IMR-90 (cell line): ENCODE results near the gene MINDY3. TPM values are rescaled to one million over a fixed set of nuclear protein-coding genes. Genes with fewer than 3 reads are reported as not detected.

Source experiments
- ATAC-seq: fragments of 200-7000 bp; cut with Tn5 transposase; 2 replicates; pipeline ENCODE4 v1.9.1; 2020; ENCODE audit warnings: low read depth, mild to moderate bottlenecking, moderate library complexity
- BruUV-seq: library from RNA; stranded (reverse); fragments of 400-500 nt; replicated peaks from 2 replicates; lab custom pipeline; 2021; lab: Mats Ljungman, UMichigan
- CTCF ChIA-PET: fragments of 300-600 bp; formaldehyde crosslinking; extraction: SDS; loops from one replicate; lab custom pipeline; 2021; ENCODE audit warnings: antibody characterized with exemption; lab: Yijun Ruan, JAX
- POLR2A ChIA-PET: fragments of 300-600 bp; sonication (Branson Sonifier 250); formaldehyde crosslinking; loops from one replicate; lab custom pipeline; 2022; ENCODE audit warnings: antibody characterized with exemption; ENCODE audit not compliant: unreplicated experiment; lab: Charles Lee
- DNase-seq: peaks from one replicate; pipeline ENCODE4 v3.0.0; 2013
- H2AFZ ChIP-seq: replicated peaks from 2 replicates; pipeline ENCODE3; 2013; ENCODE audit warnings: low read length, mild to moderate bottlenecking; ENCODE audit not compliant: poor library complexity
- H2AK5ac ChIP-seq: 2 replicates; pipeline ENCODE4 v1.6.1; 2013; ENCODE audit warnings: low read depth, low read length, inconsistent platforms
- H2AK9ac ChIP-seq: replicated peaks from 2 replicates; pipeline ENCODE3; 2013; ENCODE audit warnings: mild to moderate bottlenecking, low read depth, low read length, moderate library complexity; ENCODE audit not compliant: poor library complexity
- H2BK120ac ChIP-seq: 2 replicates; pipeline ENCODE4 v1.6.1; 2013; ENCODE audit warnings: low read depth, low read length, inconsistent platforms
- H2BK15ac ChIP-seq: 3 replicates; pipeline ENCODE4 v1.6.1; 2013; ENCODE audit warnings: low read depth, low read length, inconsistent platforms
- H2BK20ac ChIP-seq: 2 replicates; pipeline ENCODE4 v1.6.1; 2013; ENCODE audit warnings: low read depth, mild to moderate bottlenecking, inconsistent platforms, low read length, moderate library complexity
- H2BK5ac ChIP-seq: 2 replicates; pipeline ENCODE4 v1.6.1; 2013; ENCODE audit warnings: mild to moderate bottlenecking, low read depth, low read length, inconsistent platforms; ENCODE audit not compliant: poor library complexity, severe bottlenecking
- H3K14ac ChIP-seq: replicated peaks from 2 replicates; pipeline ENCODE4 v1.6.1; 2013; ENCODE audit warnings: low read depth, low read length, inconsistent platforms
- H3K18ac ChIP-seq: 2 replicates; pipeline ENCODE4 v1.6.1; 2013; ENCODE audit warnings: low read depth, low read length, control low read depth
- H3K23ac ChIP-seq: 2 replicates; pipeline ENCODE4 v1.6.1; 2013; ENCODE audit warnings: low read depth, low read length, inconsistent platforms
- H3K27ac ChIP-seq: 2 replicates; pipeline ENCODE4 v1.5.1; 2013; ENCODE audit warnings: mild to moderate bottlenecking, control low read depth, low read length; ENCODE audit not compliant: insufficient read depth
- H3K27me3 ChIP-seq: 2 replicates; pipeline ENCODE4 v1.6.1; 2013; ENCODE audit warnings: low read length; ENCODE audit not compliant: control insufficient read depth, insufficient read depth
- H3K36me3 ChIP-seq: 2 replicates; pipeline ENCODE4 v1.6.1; 2013; ENCODE audit warnings: low read length, mixed read lengths; ENCODE audit not compliant: control insufficient read depth, insufficient read depth
- H3K4ac ChIP-seq: 2 replicates; pipeline ENCODE4 v1.6.1; 2013; ENCODE audit warnings: low read depth, low read length, inconsistent platforms
- H3K4me1 ChIP-seq: 2 replicates; pipeline ENCODE4 v1.6.1; 2013; ENCODE audit warnings: low read length, mixed read lengths; ENCODE audit not compliant: control insufficient read depth, insufficient read depth
- H3K4me2 ChIP-seq: 2 replicates; pipeline ENCODE4 v1.6.1; 2013; ENCODE audit warnings: low read depth, mild to moderate bottlenecking, control low read depth, low read length, moderate library complexity
- H3K4me3 ChIP-seq: 2 replicates; pipeline ENCODE4 v1.5.1; 2013; ENCODE audit warnings: low read depth, mild to moderate bottlenecking, control low read depth, low read length, moderate library complexity; ENCODE audit not compliant: insufficient read depth
- H3K56ac ChIP-seq: 2 replicates; pipeline ENCODE4 v1.6.1; 2013; ENCODE audit warnings: low read length, inconsistent platforms; ENCODE audit not compliant: insufficient read depth; ENCODE audit errors: extremely low read depth
- H3K79me1 ChIP-seq, 2 experiments: 2 replicates each; pipeline ENCODE4 v1.6.1; 2013; ENCODE audit warnings: low read length in 2 of 2, inconsistent platforms in 1 of 2, low read depth in 1 of 2
- H3K9ac ChIP-seq: 2 replicates; pipeline ENCODE4 v1.6.1; 2013; ENCODE audit warnings: low read depth, low read length, control low read depth
- H3K9me1 ChIP-seq: 2 replicates; pipeline ENCODE4 v1.6.1; 2013; ENCODE audit warnings: low read length, inconsistent platforms; ENCODE audit not compliant: insufficient read depth
- H3K9me3 ChIP-seq: 2 replicates; pipeline ENCODE4 v1.6.1; 2013; ENCODE audit warnings: low read length; ENCODE audit not compliant: control insufficient read depth, insufficient read depth
- H4K20me1 ChIP-seq: 2 replicates; pipeline ENCODE4 v1.6.1; 2013; ENCODE audit warnings: low read length, inconsistent platforms; ENCODE audit not compliant: insufficient read depth
- H4K5ac ChIP-seq: 2 replicates; pipeline ENCODE4 v1.6.1; 2013; ENCODE audit warnings: mild to moderate bottlenecking, low read depth, low read length, control low read depth
- H4K8ac ChIP-seq, 2 experiments: 2 replicates each; pipeline ENCODE4 v1.6.1; 2013; ENCODE audit warnings: low read depth in 2 of 2, low read length in 2 of 2, control low read depth in 1 of 2, inconsistent platforms in 1 of 2
- H4K91ac ChIP-seq: 2 replicates; pipeline ENCODE4 v1.6.1; 2013; ENCODE audit warnings: low read depth, low read length, inconsistent platforms; ENCODE audit not compliant: insufficient read depth
- CEBPB ChIP-seq: IDR thresholded peaks from 2 replicates; pipeline ENCODE4 v1.6.1; 2012; ENCODE audit warnings: low read depth, low read length, improper control_type of control experiment
- CHD1 ChIP-seq: IDR thresholded peaks from 2 replicates; pipeline ENCODE4 v1.6.1; 2012; ENCODE audit warnings: low read depth, low read length, improper control_type of control experiment
- CTCF ChIP-seq: conservative IDR thresholded peaks from 2 replicates; pipeline ENCODE4 v1.5.1; 2012; ENCODE audit warnings: mild to moderate bottlenecking, low read depth, low read length, improper control_type of control experiment
- ELK1 ChIP-seq: fragments of 150-350 bp; IDR thresholded peaks from 2 replicates; pipeline ENCODE4 v1.6.1; 2016; ENCODE audit warnings: low read depth, mild to moderate bottlenecking, low read length, moderate library complexity, borderline replicate concordance
- RAD21 ChIP-seq: IDR thresholded peaks from 2 replicates; pipeline ENCODE4 v1.6.1; 2012; ENCODE audit warnings: low read length, improper control_type of control experiment
- WGBS, 2 experiments: methylation state at CpG; one replicate each; pipeline versions ENCODE4 v1.1.5 to v1.1.7; 2013; ENCODE audit warnings: missing lambda C conversion rate in 2 of 2; ENCODE audit not compliant: insufficient read length in 1 of 2; ENCODE audit errors: extremely low coverage in 2 of 2; 5-methylcytosine and 5-hydroxymethylcytosine counted together
- dilution Hi-C: fragments of 300-500 bp; cut with HindIII; formaldehyde crosslinking; loops from one replicate; pipeline ENCODE4 v1.14.3; 2018; ENCODE audit warnings: low sequenced_read_pairs; ENCODE audit not compliant: unreplicated experiment
- in situ Hi-C: fragments of 300-500 bp; cut with MboI; formaldehyde crosslinking; loops from 3 replicates; pipeline ENCODE4 v1.14.3; 2019; ENCODE audit warnings: low sequenced_read_pairs, inconsistent platforms, mixed read lengths
- intact Hi-C: fragments of 100-400 bp; cut with micrococcal nuclease; formaldehyde crosslinking; loops from 2 replicates; pipeline ENCODE4 v1.10.0; 2022
- polyA plus RNA-seq, 3 experiments: library from polyadenylated mRNA; depleted of rRNA; stranded (reverse); fragments of >200 nt; gene quantifications; 2 replicates each; pipeline ENCODE4 v1.2.3, GENCODE V29; 2012; ENCODE audit warnings: low replicate concordance in 1 of 3
- total RNA-seq: library from RNA; depleted of rRNA; stranded (reverse); fragments of >200 nt; gene quantifications from 2 replicates; pipeline ENCODE4 v1.2.3, GENCODE V29; 2012

MINDY3 gene
- total and polyA plus RNA-seq, 2 of the 4 experiments (the other 2 are of a cell fraction): 13.9 to 14.5 TPM

DNA sequence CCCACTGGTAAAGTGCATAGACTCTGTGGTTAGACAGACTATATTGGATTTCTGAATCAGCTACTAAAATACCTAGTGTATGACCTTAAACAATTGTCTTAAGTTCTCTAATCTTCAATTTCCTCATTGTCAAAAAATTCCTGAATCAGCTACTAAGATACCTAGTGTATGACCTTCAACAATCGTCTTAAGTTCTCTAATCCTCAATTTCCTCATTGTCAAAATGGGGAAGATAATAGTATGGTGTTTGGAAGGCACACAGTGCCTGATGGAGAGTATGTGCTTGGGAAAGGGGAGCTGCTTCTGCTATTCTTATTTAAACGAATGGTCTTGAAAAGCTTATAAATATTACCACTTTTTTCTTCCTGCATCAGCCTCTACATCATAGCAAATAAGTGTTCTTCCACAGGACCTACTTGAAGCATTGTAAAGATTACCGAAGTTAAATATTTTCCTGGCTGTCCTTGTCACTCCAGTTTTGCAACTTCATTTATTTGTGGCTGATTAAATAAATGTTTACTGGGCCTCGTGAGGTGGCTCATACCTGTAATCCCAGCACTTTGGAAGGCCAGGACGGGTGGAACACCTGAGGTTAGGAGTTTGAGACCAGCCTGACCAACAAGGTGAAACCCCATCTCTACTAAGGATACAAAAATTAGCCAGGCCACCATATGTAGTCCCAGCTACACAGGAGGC is 76.2 kb downstream of the MINDY3 start:
- no CpG with 5 or more reads among the region's 5 CpGs for WGBS, 2 experiments
- H2BK20ac ChIP-seq: no peak overlapping the region

More for the DNA sequence above, 76.2 kb downstream of the MINDY3 start:
- no peak overlapping the region for H3K9ac ChIP-seq
- no peak overlapping the region for H2AK5ac ChIP-seq
- TF ChIP-seq ELK1 (no peak), CTCF (no peak), RAD21 (no peak), CHD1 (no peak), CEBPB (no peak)
- ChIA-PET CTCF (no interaction called here), POLR2A (no interaction called here)
- H3K79me1 ChIP-seq: no peaks in the 10 kb centered on the region
- BruUV-seq: no TSS peak
- no peaks in the 10 kb centered on the region for H3K27me3 ChIP-seq
- no peak overlapping the region for H3K56ac ChIP-seq
- H3K14ac ChIP-seq: no peak overlapping the region
- H3K4me2 ChIP-seq: no peak overlapping the region
- H3K18ac ChIP-seq: no peak overlapping the region; the same call in 1 of the 2 replicates
- H2BK5ac ChIP-seq: no peak overlapping the region
- H3K9me1 ChIP-seq: no peaks in the 10 kb centered on the region; the same call in 1 of the 2 replicates
- dilution Hi-C loops (no loop called here), intact Hi-C loops (no loop called here), in situ Hi-C loops (no loop called here)
- H2BK15ac ChIP-seq: no peak overlapping the region
- no peaks in the 10 kb centered on the region for H3K9me3 ChIP-seq
- H3K36me3 ChIP-seq: peaks cover 16% of the 10 kb centered on the region
- no peaks in the 10 kb centered on the region for H4K20me1 ChIP-seq
- H2BK120ac ChIP-seq: no peak overlapping the region
- H2AFZ ChIP-seq: no peak overlapping the region
- H4K5ac ChIP-seq: no peak overlapping the region
- H3K27ac ChIP-seq: no peak overlapping the region
- H3K4me3 ChIP-seq: no peak overlapping the region
- no peak overlapping the region for H3K23ac ChIP-seq
- no peak overlapping the region for H3K4ac ChIP-seq
- H4K91ac ChIP-seq: no peak overlapping the region
- no peak overlapping the region for H2AK9ac ChIP-seq
- H3K4me1 ChIP-seq: peaks cover 2% of the 10 kb centered on the region; the same call in 1 of the 2 replicates
- H4K8ac ChIP-seq: no peak overlapping the region
- ATAC-seq: no peak
- no peak for DNase-seq
